Measurements from ENCODE around the gene CASP8.

Gene CASP8

DNA sequence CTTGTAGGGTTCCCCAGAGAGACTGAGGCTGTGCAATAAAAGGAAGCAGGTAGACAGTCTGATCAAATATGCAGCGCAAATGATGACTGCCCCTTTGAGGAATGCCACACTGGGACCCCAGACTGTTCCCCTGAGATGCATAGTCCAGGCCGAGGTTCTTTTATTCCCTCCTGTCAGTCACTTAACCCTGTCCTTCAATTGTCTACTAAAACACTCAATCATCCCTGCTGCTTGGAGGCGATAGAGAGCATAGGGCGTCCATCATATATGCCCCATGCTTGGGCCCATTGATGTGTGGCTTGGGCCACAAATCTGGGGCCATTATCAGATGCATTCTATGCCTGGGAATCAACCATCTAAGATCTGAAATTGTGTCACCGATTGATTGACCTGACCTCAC, 15.5 kb upstream of the CASP8 start:
- no peak for DNase-seq

DNA sequence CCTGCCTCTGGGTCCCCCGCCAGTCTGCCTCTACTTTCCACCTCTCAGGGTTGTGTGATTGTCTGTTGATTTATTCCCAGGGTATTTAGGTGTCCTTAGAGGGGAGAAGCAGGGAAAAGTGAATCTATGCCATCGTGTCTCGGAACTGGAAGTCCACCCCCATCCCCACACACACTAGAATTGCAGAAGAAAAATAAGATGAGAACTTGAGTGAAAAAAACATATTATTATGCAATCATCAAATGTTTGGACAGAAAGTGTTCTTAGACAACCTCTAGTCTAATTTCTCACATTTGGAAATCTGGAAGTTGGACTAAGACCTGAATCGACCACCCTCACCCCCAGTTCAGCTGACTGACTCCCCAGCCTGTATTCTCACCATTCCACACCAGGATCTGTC, 14.1 kb upstream of the CASP8 start:
- no peak for DNase-seq

DNA sequence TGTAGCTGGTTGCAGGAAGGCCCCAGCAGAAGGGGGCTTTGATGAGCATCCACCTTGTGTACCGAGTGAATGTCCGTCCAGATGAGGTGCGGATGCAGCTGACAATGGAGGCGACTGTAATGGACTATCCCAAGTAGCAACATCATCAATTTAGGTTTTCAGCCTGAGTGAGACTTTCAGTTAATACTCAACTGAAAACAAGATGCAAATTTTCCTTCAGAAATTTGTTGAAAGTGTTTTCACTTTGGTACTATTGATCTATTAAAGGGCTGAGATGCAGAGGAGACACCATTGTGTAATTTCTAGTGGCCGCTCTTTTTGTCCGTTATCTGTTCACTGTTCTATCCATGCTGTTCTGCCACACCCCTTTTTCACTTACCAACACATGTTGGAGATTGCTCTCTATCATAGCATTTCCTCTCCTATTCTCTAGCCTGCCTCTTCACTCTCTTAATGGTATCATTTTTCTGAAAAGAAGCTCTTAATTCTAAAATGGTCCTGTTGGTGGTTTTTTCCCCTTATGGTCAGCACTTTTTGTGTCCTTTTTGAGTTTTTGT, 12.0 kb upstream of the CASP8 start:
- no peak for DNase-seq

DNA sequence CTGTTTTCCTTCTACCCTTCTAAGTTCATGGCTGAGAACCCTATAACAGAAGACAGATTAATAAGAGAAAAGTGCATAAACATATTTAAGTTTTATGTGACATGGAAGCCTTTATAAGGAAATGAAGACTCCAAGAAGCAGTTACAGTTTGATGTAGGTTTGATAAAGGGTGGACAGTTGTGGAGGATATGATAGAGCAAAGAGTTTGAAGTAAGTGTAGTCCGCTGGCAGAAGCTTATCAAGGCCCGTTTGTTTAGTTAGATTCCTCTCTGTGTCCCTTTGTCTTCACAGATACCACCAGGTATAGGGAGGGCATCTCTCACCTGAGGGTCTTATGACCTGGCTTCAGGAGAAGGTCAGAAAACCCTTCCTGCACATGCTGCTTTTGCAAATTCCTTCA, 10.4 kb upstream of the CASP8 start:
- DNase-seq, result no peak

DNA sequence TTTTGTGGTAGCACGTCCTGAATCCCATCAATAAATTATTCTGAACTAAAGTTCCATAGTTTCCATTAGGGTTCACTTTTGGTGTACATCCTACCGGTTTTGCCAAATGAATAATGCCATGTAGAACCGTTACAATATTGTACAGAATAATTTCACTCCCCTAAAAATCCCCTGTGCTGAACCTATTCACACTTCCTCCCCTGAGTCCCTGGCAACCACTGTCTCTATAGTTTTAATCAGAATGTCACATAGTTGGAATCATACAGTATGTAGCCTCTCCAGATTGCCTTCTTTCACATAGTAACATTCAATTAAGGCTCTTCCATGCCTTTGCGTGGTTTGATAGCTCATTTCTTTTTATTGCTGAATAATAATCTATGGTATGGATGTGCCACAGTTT, 9.6 kb upstream of the CASP8 start:
- no peak for DNase-seq

DNA sequence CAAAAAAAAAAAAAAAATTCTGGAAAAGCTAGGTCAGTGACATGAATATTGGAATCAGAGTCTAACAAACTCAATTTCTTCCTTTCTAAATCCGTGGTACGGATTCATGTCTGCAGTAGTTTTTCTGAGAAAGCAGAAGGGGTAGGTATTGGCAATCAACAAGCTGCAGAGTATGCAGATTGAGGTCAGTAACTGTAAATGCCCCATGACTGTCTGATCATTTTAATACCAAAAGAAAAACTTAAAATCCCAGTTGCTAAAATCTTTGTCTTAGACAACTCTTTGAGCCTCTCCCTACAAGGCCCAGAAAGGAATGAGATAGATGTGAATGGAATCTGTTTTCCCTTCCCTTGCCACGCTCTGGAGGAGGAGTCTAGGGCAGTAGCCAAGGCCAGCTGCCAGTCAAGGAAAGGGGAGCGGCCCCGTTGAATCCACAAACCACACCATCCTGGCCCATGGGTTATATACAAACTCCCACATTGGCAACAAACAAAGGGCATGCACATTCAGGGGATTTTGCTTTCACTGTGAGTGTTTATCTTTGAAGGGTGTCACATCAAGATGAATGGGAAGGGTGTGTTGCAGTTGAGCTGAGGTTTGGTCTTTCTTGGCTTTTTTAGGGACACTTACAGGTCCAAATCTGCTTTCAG, 6.1 kb upstream of the CASP8 start:
- no peak for DNase-seq

DNA sequence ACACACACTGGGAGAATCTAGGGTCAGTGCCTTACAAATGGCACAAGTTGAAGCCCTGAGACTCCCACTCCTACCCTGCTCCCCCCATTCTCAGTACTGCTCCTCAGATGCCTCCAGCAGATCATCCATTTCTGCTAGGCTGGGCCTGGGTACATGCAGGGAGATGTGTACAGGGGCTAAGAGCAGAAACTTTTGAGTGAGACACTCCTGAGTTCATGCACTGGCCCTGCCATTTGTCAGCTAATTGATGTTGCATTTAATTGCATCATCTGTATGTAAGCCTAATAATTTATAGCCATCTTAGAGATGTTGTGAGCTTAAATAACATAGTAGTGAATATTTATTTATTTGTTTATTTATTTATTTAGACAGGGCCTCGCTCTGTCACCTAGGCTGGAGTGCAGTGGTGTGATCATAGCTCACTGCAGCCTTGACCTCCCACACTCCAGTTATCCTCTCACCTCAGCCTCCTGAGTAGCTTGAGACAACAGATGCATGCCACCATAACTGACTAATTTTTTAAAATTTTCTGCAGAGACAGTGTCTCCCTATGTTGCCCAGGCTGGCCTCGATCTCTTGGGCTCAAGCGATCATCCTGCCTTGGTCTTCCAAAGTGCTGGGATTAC, 4.8 kb upstream of the CASP8 start:
- DNase-seq, result no peak

DNA sequence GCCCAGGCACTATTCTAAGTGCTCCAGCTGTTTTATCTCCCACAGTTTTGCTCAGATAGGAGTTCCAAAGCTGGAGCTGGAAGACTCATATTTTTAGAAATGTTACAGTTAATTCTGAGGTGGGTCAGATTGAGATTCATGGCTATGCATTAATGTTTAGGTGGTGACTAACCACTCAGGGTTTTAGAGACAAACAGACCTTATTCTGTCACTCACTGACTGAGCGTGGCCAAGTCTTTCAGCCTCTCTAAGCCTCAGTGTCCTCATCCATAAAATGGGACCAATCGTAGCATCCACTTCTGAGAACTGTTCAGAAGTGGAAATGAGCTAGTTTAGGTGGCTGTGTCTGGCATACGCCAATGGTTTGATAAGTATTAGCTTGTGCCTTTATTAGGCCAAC, 4.3 kb upstream of the CASP8 start:
- no peak for DNase-seq

DNA sequence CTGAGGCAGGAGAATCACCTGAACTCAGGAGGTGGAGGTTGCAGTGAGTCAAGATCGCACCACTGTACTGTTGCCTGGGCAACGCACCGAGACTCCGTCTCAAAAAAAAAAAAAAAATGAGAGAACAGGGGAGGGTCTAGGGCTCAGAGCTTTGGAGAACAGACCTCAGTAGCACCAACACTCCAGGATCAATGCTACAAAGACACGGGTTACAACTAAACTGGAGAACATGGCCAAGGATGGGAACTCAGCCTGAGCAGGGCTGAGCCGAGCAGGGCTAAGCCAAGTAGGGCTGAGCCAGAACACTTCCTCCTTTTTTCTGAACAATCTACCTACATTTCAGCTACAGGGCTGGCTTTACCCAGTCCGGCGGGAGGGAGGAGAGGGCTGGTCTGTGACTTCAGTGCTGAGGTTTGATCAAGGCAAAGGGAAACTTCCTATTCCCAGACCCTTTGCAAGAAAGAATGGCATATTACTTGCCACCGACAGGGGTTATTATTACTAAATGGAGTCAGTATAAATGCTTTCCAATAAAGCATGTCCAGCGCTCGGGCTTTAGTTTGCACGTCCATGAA, 2.9 kb upstream of the CASP8 start:
- DNase-seq, result peak; percentile 56

DNA sequence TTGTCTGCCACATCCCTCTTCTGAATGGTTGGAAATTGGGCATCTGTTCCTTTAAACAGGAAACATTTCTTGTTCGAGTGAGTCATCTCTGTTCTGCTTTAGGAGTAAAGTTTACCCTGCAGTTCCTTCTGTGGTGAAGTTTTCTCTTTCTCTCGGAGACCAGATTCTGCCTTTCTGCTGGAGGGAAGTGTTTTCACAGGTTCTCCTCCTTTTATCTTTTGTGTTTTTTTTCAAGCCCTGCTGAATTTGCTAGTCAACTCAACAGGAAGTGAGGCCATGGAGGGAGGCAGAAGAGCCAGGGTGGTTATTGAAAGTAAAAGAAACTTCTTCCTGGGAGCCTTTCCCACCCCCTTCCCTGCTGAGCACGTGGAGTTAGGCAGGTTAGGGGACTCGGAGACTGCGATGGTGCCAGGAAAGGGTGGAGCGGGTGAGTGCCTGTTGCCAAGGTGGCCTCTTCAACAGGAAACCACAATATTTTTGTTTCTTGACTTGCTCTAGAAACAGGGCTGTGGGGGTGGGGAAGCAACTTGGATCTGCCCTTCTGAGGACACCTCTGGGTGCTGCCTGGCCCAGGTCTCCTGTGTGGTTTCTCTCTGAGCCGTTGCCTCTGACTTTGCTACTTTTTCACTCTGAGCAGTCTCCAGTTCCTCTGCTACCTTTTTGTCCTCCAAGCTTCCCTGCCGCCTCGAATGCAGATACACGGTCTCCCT, 2.2 kb upstream of the CASP8 start:
- peak; percentile 60 for DNase-seq

DNA sequence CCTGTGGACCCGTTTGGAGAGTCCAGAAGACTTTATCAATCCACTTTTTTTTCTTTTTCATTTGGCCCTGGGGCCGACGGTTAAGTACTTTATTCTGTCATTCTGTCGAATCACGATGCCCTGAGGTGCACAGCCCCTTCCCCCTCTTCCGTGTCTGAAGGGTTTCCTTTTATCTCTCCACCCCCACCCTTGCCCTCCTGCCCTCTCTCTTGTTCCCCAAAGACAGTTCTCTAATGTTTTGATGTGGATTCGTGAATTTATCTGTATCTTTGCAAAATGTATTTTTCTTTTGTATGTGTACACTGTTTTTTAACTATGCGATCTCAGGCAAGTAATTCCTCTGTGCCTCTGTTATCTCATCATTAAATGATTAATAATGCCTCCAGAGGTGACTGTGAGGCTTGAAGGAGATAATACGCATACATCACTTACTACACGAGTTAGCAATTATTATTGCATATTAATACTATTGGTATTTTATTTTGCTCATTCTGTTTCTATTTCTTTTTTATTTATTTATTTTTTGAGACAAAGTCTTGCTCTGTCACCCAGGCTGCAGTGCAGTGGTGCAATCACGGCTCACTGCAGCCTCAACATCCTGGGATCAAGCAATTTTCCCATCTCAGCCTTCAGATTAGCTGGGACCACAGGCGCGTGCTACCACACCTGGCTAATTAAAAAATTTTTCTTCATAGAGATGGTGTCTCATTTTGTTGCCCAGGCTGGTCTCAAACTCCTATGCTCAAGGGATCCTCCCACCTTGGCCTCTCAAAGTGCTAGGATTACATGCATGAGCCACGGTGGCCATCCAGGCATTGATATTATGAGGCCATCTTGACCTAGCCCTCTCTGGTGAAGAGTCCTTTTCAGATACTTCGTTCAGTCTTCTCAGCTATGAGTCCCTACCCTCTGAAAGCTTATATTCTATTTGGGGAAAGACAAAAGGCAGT, 1.4 kb upstream of the CASP8 start:
- DNase-seq, result no peak

DNA sequence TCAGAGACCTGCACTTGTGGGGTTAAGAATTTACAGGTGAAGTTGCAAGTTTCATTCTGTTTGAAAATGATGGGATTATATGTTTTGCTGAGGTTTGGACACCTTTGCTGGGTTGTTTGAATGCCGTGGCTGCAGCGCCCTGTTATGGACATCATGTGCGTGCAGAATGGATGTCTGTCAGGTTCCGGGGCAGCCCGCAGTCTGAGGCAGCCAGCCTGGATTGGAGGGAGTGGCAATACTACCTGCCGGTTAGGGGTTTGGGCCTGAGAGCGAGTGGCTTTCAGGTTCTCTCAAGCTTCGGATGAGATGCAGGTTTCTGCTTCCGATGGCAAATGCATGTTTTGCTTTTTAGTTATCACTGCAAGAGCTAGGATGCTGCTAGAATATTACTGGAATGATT, 1.1 kb downstream of the CASP8 start:
- no peak for DNase-seq

DNA sequence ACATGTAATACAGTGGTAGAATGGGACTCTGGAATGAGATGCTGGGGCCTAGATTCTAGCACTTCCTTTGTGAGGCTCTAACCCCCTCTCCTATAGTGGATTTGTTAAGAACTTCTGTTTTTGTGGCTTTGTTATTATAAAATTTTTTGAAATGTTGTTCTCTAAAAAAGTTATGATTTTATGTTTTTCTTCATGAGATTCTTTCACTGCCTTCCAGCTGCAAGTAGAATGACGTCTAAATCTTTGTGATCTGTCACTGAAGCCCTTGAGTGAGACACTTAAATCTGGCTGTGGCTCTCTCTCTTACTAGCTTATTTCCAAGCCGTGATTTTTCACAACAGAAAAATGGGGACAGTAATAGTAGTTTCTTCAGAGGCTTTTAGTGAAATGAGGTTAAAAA, 1.6 kb downstream of the CASP8 start:
- DNase-seq, result no peak

DNA sequence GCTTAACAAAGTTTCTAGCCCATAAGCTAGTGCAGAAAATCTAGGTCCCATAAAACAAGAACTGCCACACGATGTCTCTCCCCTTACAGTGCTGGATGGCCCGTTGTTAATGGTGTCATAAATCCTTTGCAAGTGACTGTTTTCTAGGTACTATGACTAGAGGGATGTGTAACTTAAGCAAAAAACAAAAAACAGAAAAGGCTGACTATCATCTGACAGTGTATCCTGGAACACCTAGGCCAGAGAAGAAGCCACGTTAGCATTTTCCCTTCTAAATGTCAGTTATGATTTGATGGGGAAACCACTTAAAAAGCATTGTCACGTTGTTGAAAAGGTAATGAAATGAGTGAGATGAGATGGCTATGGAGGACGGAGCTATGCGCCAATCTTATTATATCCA, 2.4 kb downstream of the CASP8 start:
- DNase-seq, result no peak

DNA sequence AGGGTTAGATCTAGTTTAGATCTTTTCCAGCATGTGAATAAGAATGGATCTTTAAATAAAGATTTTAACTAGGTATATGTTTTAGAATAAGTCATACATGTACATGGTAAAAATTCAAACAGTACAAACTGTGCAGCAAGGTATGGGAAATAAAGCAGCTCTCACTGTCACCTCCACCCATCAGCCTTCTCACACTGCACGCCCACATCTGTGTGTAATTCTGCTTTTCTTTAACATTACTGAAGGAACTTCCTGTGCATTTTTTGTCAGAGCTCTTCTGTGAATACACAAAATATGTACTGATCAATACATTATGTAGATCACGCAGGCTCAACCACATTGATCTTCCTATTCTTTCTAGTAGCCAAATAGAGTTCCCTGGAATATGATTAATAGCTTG, 3.4 kb downstream of the CASP8 start:
- no peak for DNase-seq

DNA sequence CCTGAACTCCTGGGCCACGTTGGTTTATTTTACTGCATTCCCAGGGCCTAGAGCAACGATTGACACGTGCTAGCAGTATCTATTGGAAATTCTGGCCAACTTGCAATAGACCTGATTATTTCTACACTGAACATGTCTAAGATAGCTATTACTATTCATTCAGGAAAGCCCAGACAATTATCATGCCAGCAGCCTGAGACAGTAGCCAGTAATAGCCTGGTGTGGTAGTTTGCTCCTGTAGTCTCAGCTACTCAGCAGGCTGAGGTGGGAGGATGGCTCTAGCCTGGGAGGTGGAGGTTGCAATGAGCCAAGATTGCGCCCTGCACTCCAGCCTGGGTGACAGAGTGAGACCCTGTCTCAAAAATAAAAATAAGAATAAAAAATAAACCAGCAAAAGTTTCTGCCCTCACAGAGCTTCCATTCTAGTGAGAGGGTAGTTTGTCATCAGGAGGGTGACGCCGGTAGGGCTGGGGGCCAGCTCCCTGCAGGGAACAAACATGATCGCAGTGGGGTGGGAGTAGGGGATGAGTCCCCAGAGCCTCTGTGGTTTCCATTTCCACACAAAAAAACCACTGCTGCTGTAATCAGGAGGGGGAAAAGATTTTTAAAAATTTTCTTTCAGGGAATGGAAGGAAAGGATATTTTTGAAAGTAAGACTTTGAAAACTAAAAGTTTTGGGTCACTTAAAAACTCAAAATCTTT, 4.3 kb downstream of the CASP8 start:
- DNase-seq, result no peak

DNA sequence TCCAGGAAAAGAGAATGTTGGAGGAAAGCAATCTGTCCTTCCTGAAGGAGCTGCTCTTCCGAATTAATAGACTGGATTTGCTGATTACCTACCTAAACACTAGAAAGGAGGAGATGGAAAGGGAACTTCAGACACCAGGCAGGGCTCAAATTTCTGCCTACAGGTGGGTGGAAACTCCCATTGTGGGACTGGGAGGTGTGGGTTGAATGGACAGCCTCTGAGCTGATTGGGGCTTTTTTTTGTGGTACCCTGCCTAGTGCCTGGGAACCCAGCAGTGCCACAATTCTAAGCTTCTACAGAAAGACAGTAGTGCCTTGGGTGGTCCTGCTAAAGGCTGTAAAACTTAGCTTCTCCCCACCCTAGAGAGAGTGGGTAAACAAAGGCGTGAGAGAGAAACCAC, 6.3 kb downstream of the CASP8 start:
- DNase-seq, result no peak

DNA sequence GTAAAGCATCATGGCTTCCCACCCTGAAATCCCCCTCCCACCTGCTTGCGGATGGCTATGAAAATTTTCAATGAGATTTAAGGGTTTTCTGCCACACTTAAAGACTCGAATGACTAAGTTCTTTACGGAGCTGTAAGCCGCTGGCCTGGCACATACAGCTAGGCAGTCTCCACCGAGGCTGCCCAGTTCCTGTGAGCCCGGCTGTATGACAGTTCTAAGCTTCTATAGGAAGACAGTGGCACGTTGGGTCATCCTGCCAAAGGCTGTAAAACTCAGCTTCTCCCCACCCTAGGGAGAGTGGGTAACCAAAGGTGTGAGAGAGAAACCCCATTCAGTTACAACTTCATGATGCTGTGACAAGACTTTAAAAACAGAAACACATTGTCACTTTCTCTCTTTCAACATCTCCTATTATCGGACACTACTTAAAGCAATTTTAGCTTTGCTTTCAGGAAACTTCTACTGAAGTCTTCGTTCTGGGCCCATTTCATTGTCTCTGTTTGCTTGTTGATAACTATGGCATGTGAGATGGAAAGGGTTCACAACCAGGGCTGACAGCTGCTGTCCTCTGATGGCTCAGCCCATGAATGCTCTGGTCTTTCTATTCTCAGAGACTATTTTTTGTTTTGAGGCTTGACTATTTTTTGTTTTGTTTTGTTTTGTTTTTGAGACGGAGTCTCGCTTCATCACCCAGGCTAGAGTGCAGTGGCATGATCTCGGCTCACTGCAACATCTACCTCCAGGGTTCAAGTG, 7.1 kb downstream of the CASP8 start:
- DNase-seq, result no peak

DNA sequence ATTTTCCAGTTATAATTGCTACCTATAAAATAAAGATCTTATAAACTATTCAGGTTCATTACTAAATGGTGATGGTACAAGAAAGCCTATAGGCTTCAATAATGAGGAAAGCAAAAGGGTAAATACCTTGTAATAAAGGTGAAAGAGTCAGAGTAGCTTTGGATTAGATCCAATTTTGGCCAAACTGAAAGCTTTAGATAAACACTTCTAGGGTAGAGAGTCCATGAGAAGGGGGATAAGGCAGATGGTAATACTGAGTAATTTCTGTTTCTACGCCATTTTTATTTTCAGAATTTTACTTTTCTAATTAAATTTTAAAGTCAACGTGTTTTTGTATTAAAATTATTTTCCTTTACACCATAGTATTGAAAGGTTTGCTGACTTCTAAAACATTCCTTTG, 9.4 kb downstream of the CASP8 start:
- DNase-seq, result peak; percentile 68

DNA sequence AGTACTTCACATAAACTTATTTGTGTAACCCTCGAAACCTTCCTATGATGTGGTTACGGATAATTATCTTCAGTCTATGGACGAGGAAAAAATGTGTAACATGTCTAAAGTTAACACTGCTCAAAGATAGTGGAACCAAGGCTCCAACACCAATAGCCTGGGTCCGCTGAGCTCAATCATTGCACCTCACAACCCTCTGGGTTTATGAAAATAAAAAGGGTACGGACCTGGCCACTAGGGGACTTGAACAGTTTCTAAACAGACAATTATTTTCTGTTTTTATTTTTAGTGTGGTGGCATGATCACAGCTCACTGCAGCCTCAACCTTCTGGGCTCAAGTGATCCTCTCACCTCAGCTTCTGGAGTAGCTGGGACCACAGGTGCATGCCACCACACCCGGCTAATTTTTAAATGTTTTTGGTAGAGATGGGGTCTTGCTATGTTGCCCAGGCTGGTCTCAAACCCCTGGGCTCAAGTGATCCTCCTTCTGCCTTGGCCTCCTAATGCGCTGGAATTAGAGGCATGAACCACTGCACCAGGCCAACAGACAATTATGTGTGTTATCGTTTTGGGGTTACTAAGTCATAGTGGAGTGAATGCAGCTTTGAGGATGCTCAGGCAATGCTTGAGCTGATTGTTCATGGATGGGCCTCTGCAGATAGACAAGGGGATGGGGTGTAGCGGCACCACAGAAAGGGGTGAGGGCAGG, 10.1 kb downstream of the CASP8 start:
- DNase-seq, result no peak

DNA sequence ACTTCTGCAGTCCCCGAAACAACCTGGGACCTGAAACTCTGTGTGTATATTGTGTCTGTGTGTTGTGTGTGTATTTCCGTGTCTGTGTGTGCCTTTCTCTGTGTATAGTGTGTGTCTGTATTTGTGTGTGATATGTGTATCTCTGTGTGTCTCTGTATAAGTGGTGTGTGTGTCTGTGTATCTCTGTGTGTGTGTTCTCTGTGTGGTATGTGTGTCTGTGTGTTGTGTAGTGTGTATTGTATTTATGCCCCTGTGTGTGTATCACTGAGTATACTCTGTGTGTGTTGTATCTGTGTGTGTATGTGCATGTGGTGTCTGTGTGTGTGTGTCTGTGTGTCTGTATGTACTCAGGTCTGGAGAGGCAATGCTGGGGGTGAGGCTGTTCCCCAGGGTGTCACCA, 11.6 kb downstream of the CASP8 start:
- no peak for DNase-seq
